ENCODE results near the gene ARPIN. TPM values are rescaled to one million over a fixed set of nuclear protein-coding genes. Genes with fewer than 3 reads are reported as not detected.

Gene ARPIN
- not detected in 2 replicates for total RNA-seq (2011; cell fraction: chromatin; rRNA removed; ENCODE audit: low replicate concordance)
- not detected in 2 replicates for total RNA-seq (2011; cell fraction: nucleolus; rRNA removed)
- not detected in 2 replicates for total RNA-seq (2011; cell fraction: nucleoplasm; rRNA removed)
- not detected in 2 replicates for total RNA-seq (2014; rRNA removed)
- not detected in 2 replicates for total RNA-seq (2014; rRNA removed; fragmentation: Illumina TruSeq; extraction: Trizol)
- not detected in 2 replicates for total RNA-seq (2015; rRNA removed; fragmentation: Illumina TruSeq; extraction: Trizol)
- 0.04 TPM in 1 of 2 replicates, not detected in the other for total RNA-seq (2021)
- not detected in 2 replicates for polyA plus RNA-seq (2011; rRNA removed)
- polyA plus RNA-seq (2011; cell fraction: cytosol; rRNA removed), result not detected in 2 replicates
- not detected in 2 replicates for polyA plus RNA-seq (2011; cell fraction: nucleus; rRNA removed)
- 0.05 TPM in 1 of 2 replicates, not detected in the other for polyA plus RNA-seq (2012)
- not detected in 2 replicates for polyA plus RNA-seq (2014; fragmentation: Illumina TruSeq; extraction: Trizol)
- polyA plus RNA-seq (2014; fragmentation: Nextera tagmentation; extraction: Ambion mirVana), result not detected
- not detected in 2 replicates for polyA plus RNA-seq (2014; rRNA removed)
- polyA minus RNA-seq (2011; rRNA and poly(A)+ RNA removed), result not detected in 2 replicates
- polyA minus RNA-seq (2011; cell fraction: cytosol; rRNA and poly(A)+ RNA removed), result not detected in 2 replicates
- not detected in 2 replicates for polyA minus RNA-seq (2011; cell fraction: nucleus; rRNA and poly(A)+ RNA removed)
- percentile 14 among the genes with signal in this experiment for Bru-seq, nascent RNA
- percentile 18 among the genes with signal in this experiment for BruChase-seq, experiment 1, labeled RNA remaining after a 2-hour chase
- percentile 13 among the genes with signal in this experiment for BruChase-seq, experiment 2, labeled RNA remaining after a 6-hour chase
- long read RNA-seq, experiment 1, result 0 reads
- long read RNA-seq, experiment 2, result 0 reads
- long read RNA-seq, experiment 3, result 0 reads

DNA sequence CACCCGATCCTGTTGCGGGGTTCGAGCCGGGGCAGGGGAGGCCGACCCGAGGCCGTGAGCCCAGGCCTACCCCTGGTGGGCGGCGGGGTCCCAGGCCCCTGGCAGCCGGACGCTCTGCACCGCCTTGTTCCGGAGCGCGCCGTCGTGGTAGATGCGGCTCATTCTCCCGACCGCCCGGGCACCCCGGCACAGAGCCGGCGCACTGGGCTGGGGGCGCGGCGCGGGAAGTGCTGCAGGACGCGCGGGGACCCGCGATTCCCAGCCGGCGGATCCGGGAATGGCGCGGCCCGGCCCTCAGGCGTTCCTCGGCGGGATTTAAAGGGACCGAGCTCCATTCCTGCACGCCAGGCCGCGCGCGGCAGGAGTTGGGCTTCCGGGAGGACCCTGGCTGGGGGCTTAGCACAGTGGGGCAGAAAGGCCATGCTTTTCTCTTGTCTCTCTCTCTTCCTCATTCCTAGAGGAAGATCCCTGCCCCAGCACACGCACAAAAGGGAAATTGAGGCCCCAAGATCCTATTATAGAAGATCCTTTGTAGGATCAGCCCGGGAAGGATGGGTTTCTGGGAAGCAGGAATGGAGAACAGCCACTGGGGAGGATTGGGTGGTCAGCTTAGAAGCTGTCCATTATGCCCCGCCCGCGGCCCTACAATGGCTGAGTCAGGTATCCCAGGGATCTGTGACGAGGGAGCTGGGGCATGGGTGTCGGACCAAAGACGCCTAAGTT lies at the start of gene ARPIN:
TSS of gene ARPIN (minus strand) at position 279 of the 723 bp plus-strand sequence. CDS start at position 162, 117 bp downstream.
- Histone ChIP-seq H3K9me1 (ENCODE audit: control insufficient read depth, insufficient read depth, low read length) (no peaks in the 10 kb centered on the region), H3K9ac (ENCODE audit: insufficient read depth in 1 of 2, low read depth in 2 of 2, low read length in 2 of 2) (no peak within 1 kb of the TSS), H3K9me3 (replicated peaks; ENCODE audit: control insufficient read depth, insufficient read depth, low read depth, low read length) (no peaks in the 10 kb centered on the region), H3K4me3 (no peak within 1 kb of the TSS), H3K27ac (ENCODE audit: extremely low read depth, low read depth, low read length) (no peak within 1 kb of the TSS), H3K36me3 (ENCODE audit: control insufficient read depth, insufficient read depth, low read length) (no peaks in the 10 kb centered on the region), H3K4me1 (replicated peaks in 1 of 2; ENCODE audit: control insufficient read depth in 2 of 2, insufficient read depth in 2 of 2, low read length in 2 of 2) (peaks cover 9 to 11% of the 10 kb centered on the region in 2 experiments; a peak in 3 of 5 replicates), H3K79me2 (ENCODE audit: control insufficient read depth, insufficient read depth, low read length) (no peaks in the 10 kb centered on the region), H3K27me3 (ENCODE audit: control insufficient read depth in 2 of 2, insufficient read depth in 2 of 2, low read length in 2 of 2) (peaks cover 2 to 26% of the 10 kb centered on the region in 2 experiments; a peak in 3 of 5 replicates), H4K20me1 (replicated peaks; ENCODE audit: control insufficient read depth, insufficient read depth, low read length) (no peaks in the 10 kb centered on the region), H2AFZ (ENCODE audit: low read depth, low read length) (no peak within 1 kb of the TSS), H3K4me2 (ENCODE audit: insufficient read depth, low read length) (no peak within 1 kb of the TSS)
- ATAC-seq (no peak), FAIRE-seq (no peak), DNase-seq (ENCODE audit: extremely low read depth in 1 of 4, low spot score in 3 of 4) (no peak)
- TF ChIP-seq BRCA1 (IDR thresholded peaks at IDR 0.05) (no peak), BRCA1 (CRISPR knock-in tag; IDR thresholded peaks at IDR 0.05) (no peak)
- in situ Hi-C loops (cut with MboI) (no loop called here), intact Hi-C loops (cut with micrococcal nuclease) (no loop called here)
- CTCF ChIA-PET (ENCODE audit: low intra/inter-chr PET ratio), result no interaction called here
- 26% methylated on average over 35 of the region's 57 CpGs for WGBS (ENCODE audit: insufficient coverage, low coverage, missing lambda C conversion rate)
- POLR2A ChIA-PET, result no interaction called here
- BruUV-seq (replicated peaks), result no TSS peak
